CD4-positive, CD25-positive, alpha-beta regulatory T cell (primary cell): ENCODE data around the gene MYH1. TPM values are rescaled to one million over a fixed set of nuclear protein-coding genes. Genes with fewer than 3 reads are reported as not detected.

Experiments
- ATAC-seq, 2 donors: fragments of 150-1000 bp; cut with Tn5 transposase; one replicate each; pipeline ENCODE4 v1.10.0; 2021; ENCODE audit warnings: low read depth in 2 of 2, moderate number of reproducible peaks in 2 of 2, moderate library complexity in 1 of 2
- DNase-seq, 3 donors: peaks; one replicate each; pipeline versions ENCODE4 v3.0.0 to v3.0.0-alpha.2; 2012 to 2022; ENCODE audit warnings: mixed read lengths in 1 of 3
- H3K27ac ChIP-seq: one replicate; pipeline ENCODE4 v1.7.0; 2013; ENCODE audit warnings: mild to moderate bottlenecking, low read length; ENCODE audit not compliant: insufficient read depth, poor library complexity, severe bottlenecking
- H3K27me3 ChIP-seq: one replicate; pipeline ENCODE4 v1.7.0; 2013; ENCODE audit warnings: low read length; ENCODE audit not compliant: control insufficient read depth, insufficient read depth
- H3K36me3 ChIP-seq: one replicate; pipeline ENCODE4 v1.7.0; 2013; ENCODE audit warnings: mild to moderate bottlenecking, low read length, moderate library complexity; ENCODE audit not compliant: control insufficient read depth, insufficient read depth
- H3K4me1 ChIP-seq: 2 replicates; pipeline ENCODE4 v1.7.0; 2013; ENCODE audit warnings: mild to moderate bottlenecking, low read length; ENCODE audit not compliant: insufficient read depth, control insufficient read depth, poor library complexity, severe bottlenecking
- H3K4me3 ChIP-seq: one replicate; pipeline ENCODE4 v1.7.0; 2013; ENCODE audit warnings: low read depth, mild to moderate bottlenecking, low read length, moderate library complexity
- H3K9me3 ChIP-seq, 2 experiments: 1 replicate in 1 of 2; 2 replicates in 1 of 2; pipeline ENCODE4 v1.7.0; 2013; ENCODE audit warnings: low read length in 2 of 2, mild to moderate bottlenecking in 1 of 2, moderate library complexity in 1 of 2; ENCODE audit not compliant: control insufficient read depth in 2 of 2
- H3K27ac Mint-ChIP-seq, 3 donors: one replicate each; pipeline ENCODE4 v1.8.0; 2020 to 2022; ENCODE audit warnings: mild to moderate bottlenecking in 3 of 3, mixed read lengths in 3 of 3, moderate library complexity in 2 of 3
- H3K27me3 Mint-ChIP-seq: one replicate; pipeline ENCODE4 v1.8.0; 2022; ENCODE audit warnings: mild to moderate bottlenecking, mixed read lengths
- H3K36me3 Mint-ChIP-seq: one replicate; pipeline ENCODE4 v1.8.0; 2020; ENCODE audit warnings: mixed read lengths
- H3K4me1 Mint-ChIP-seq, 4 donors: one replicate each; pipeline ENCODE4 v1.8.0; 2020 to 2022; ENCODE audit warnings: mixed read lengths in 4 of 4, mild to moderate bottlenecking in 1 of 4
- H3K4me3 Mint-ChIP-seq, 4 donors: one replicate each; pipeline ENCODE4 v1.8.0; 2020 to 2022; ENCODE audit warnings: mild to moderate bottlenecking in 4 of 4, mixed read lengths in 4 of 4, moderate library complexity in 3 of 4
- H3K9me3 Mint-ChIP-seq, 7 donors: one replicate each; pipeline ENCODE4 v1.8.0; 2020 to 2022; ENCODE audit warnings: mixed read lengths in 7 of 7, mild to moderate bottlenecking in 3 of 7, moderate library complexity in 2 of 7
- polyA plus RNA-seq, 4 donors: library from polyadenylated mRNA; unstranded; fragments of 300-500 nt; fragmentation: Illumina TruSeq; gene quantifications; one replicate each; pipeline ENCODE4 v1.2.3, GENCODE V29; 2021
- total RNA-seq: library from RNA; stranded (reverse); gene quantifications from one replicate; pipeline ENCODE4 v1.2.3, GENCODE V29; 2022

The MYH1 gene
- total RNA-seq (not detected), polyA plus RNA-seq (not detected)

- ATAC-seq (no peak), DNase-seq (no peak)
- H3K27me3 ChIP-seq, result no peaks in the 10 kb centered on the region
- H3K36me3 Mint-ChIP-seq, result no peaks in the 10 kb centered on the region
- no peaks in the 10 kb centered on the region for H3K9me3 ChIP-seq
- no peak within 1 kb of the TSS for H3K27ac ChIP-seq
- no peak within 1 kb of the TSS for H3K27ac Mint-ChIP-seq
- no peaks in the 10 kb centered on the region for H3K36me3 ChIP-seq
- no peak within 1 kb of the TSS for H3K4me3 Mint-ChIP-seq
- H3K4me1 Mint-ChIP-seq, result no peaks in the 10 kb centered on the region
- H3K9me3 Mint-ChIP-seq, result peaks cover 0 to 2% (median 0%) of the 10 kb centered on the region in 7 donors
- H3K4me1 ChIP-seq, result no peaks in the 10 kb centered on the region
- no peak within 1 kb of the TSS for H3K4me3 ChIP-seq
- H3K27me3 Mint-ChIP-seq, result no peaks in the 10 kb centered on the region
Observed at GRCh38 chr17:10518271-10519037, at the start of gene MYH1. MYH1 (minus strand) TSS chr17:10518542; CDS start chr17:10516642, 1,900 bp downstream.

GRCh38 chr17:10563991-10564660, 45.8 kb upstream of the MYH1 start:
- Histone ChIP-seq H3K9me3 (no peaks in the 10 kb centered on the region), H3K4me3 (no peak overlapping the region), H3K36me3 (no peaks in the 10 kb centered on the region), H3K4me1 (no peaks in the 10 kb centered on the region), H3K27ac (no peak overlapping the region), H3K27me3 (no peaks in the 10 kb centered on the region)
- Mint-ChIP-seq H3K36me3 (no peaks in the 10 kb centered on the region), H3K4me1 (no peaks in the 10 kb centered on the region), H3K27ac (no peak overlapping the region), H3K27me3 (peaks cover 9% of the 10 kb centered on the region), H3K4me3 (no peak overlapping the region), H3K9me3 (no peaks in the 10 kb centered on the region)
- DNase-seq (no peak), ATAC-seq (no peak)

- H3K9me3 Mint-ChIP-seq, result peaks cover 0 to 3% (median 0%) of the 10 kb centered on the region in 7 donors
- no peak overlapping the region for H3K4me3 Mint-ChIP-seq
- H3K36me3 ChIP-seq, result no peaks in the 10 kb centered on the region
- no peaks in the 10 kb centered on the region for H3K4me1 Mint-ChIP-seq
- H3K4me1 ChIP-seq, result no peaks in the 10 kb centered on the region
- ATAC-seq (no peak), DNase-seq (no peak)
- no peaks in the 10 kb centered on the region for H3K27me3 ChIP-seq
- H3K36me3 Mint-ChIP-seq, result no peaks in the 10 kb centered on the region
- H3K4me3 ChIP-seq, result no peak overlapping the region
- no peak overlapping the region for H3K27ac Mint-ChIP-seq
- H3K9me3 ChIP-seq, result no peaks in the 10 kb centered on the region
- no peak overlapping the region for H3K27ac ChIP-seq
- no peaks in the 10 kb centered on the region for H3K27me3 Mint-ChIP-seq
Observed at GRCh38 chr17:10558049-10558448, 39.7 kb upstream of the MYH1 start.

GRCh38 chr17:10557422-10557821, 39.1 kb upstream of the MYH1 start:
- ATAC-seq (no peak), DNase-seq (no peak)
- H3K36me3 ChIP-seq, result no peaks in the 10 kb centered on the region
- no peak overlapping the region for H3K27ac ChIP-seq
- no peaks in the 10 kb centered on the region for H3K36me3 Mint-ChIP-seq
- H3K4me1 ChIP-seq, result no peaks in the 10 kb centered on the region
- no peak overlapping the region for H3K4me3 Mint-ChIP-seq
- H3K4me3 ChIP-seq, result no peak overlapping the region
- no peaks in the 10 kb centered on the region for H3K9me3 ChIP-seq
- no peak overlapping the region for H3K27ac Mint-ChIP-seq
- H3K27me3 ChIP-seq, result no peaks in the 10 kb centered on the region
- peaks cover 0 to 3% (median 0%) of the 10 kb centered on the region in 7 donors for H3K9me3 Mint-ChIP-seq
- no peaks in the 10 kb centered on the region for H3K4me1 Mint-ChIP-seq
- no peaks in the 10 kb centered on the region for H3K27me3 Mint-ChIP-seq

GRCh38 chr17:10556301-10557005, 38.1 kb upstream of the MYH1 start:
- H3K27me3 ChIP-seq, result no peaks in the 10 kb centered on the region
- H3K27ac Mint-ChIP-seq, result no peak overlapping the region
- H3K27ac ChIP-seq, result no peak overlapping the region
- no peak for DNase-seq
- H3K36me3 Mint-ChIP-seq, result no peaks in the 10 kb centered on the region
- H3K4me1 ChIP-seq, result no peaks in the 10 kb centered on the region
- no peaks in the 10 kb centered on the region for H3K9me3 ChIP-seq
- H3K36me3 ChIP-seq, result no peaks in the 10 kb centered on the region
- no peaks in the 10 kb centered on the region for H3K27me3 Mint-ChIP-seq
- H3K4me3 Mint-ChIP-seq, result no peak overlapping the region
- H3K9me3 Mint-ChIP-seq, result peaks cover 0 to 3% (median 0%) of the 10 kb centered on the region in 7 donors
- ATAC-seq, result no peak
- H3K4me1 Mint-ChIP-seq, result no peaks in the 10 kb centered on the region
- no peak overlapping the region for H3K4me3 ChIP-seq

GRCh38 chr17:10550014-10550413, 31.7 kb upstream of the MYH1 start:
- Histone ChIP-seq H3K4me1 (no peaks in the 10 kb centered on the region), H3K9me3 (no peaks in the 10 kb centered on the region), H3K27me3 (no peaks in the 10 kb centered on the region), H3K36me3 (no peaks in the 10 kb centered on the region), H3K4me3 (no peak overlapping the region), H3K27ac (no peak overlapping the region)
- ATAC-seq (no peak), DNase-seq (no peak)
- Mint-ChIP-seq H3K4me3 (no peak overlapping the region), H3K27me3 (no peaks in the 10 kb centered on the region), H3K4me1 (no peaks in the 10 kb centered on the region), H3K27ac (no peak overlapping the region), H3K36me3 (no peaks in the 10 kb centered on the region), H3K9me3 (peaks cover 0 to 4% (median 0%) of the 10 kb centered on the region in 7 donors)

GRCh38 chr17:10549096-10549842, 30.9 kb upstream of the MYH1 start, which contains the start of gene MYH2:
MYH2 (minus strand) TSS chr17:10549658; CDS start chr17:10547920, 1,738 bp downstream.
- ATAC-seq, result no peak
- peaks cover 0 to 6% (median 1%) of the 10 kb centered on the region in 7 donors for H3K9me3 Mint-ChIP-seq

More at GRCh38 chr17:10549096-10549842, 30.9 kb upstream of the MYH1 start, which contains the start of gene MYH2:
- H3K27ac Mint-ChIP-seq, result no peak within 1 kb of the TSS
- H3K4me1 Mint-ChIP-seq, result no peaks in the 10 kb centered on the region
- H3K4me3 ChIP-seq, result no peak within 1 kb of the TSS
- no peaks in the 10 kb centered on the region for H3K4me1 ChIP-seq
- no peak within 1 kb of the TSS for H3K4me3 Mint-ChIP-seq
- no peaks in the 10 kb centered on the region for H3K9me3 ChIP-seq
- no peaks in the 10 kb centered on the region for H3K36me3 Mint-ChIP-seq
- no peaks in the 10 kb centered on the region for H3K27me3 ChIP-seq
- H3K27ac ChIP-seq, result no peak within 1 kb of the TSS
- H3K36me3 ChIP-seq, result no peaks in the 10 kb centered on the region
- H3K27me3 Mint-ChIP-seq, result no peaks in the 10 kb centered on the region
- no peak for DNase-seq
